Measurements from ENCODE around the gene NT5C3B.

NT5C3B gene

GRCh38 chr17:41825175-41825845, 10.7 kb downstream of the NT5C3B start:
- Histone ChIP-seq H3K4me2 (ENCODE audit: low read length) (no peak overlapping the region), H3K9ac (ENCODE audit: low read length) (no peak overlapping the region), H2AFZ (ENCODE audit: low read length) (no peak overlapping the region), H3K4me1 (ENCODE audit: insufficient read depth, low read length, severe bottlenecking) (no peaks in the 10 kb centered on the region), H3K36me3 (ENCODE audit: insufficient read depth, low read length) (peaks cover 35% of the 10 kb centered on the region), H3K27ac (ENCODE audit: low read depth, low read length, poor library complexity, severe bottlenecking) (no peak overlapping the region), H3F3A (ENCODE audit: insufficient read depth, low read length) (no peaks in the 10 kb centered on the region), H3K79me2 (ENCODE audit: insufficient read depth, low read length) (no peaks in the 10 kb centered on the region), H4K20me1 (ENCODE audit: insufficient read depth, low read length) (no peaks in the 10 kb centered on the region), H3K9me3 (ENCODE audit: low read length) (no peaks in the 10 kb centered on the region), H3K27me3 (ENCODE audit: insufficient read depth, low read length) (no peaks in the 10 kb centered on the region), H3K4me3 (ENCODE audit: low read depth, low read length, poor library complexity, severe bottlenecking) (no peak overlapping the region), H3K9me2 (ENCODE audit: low read depth, low read length) (no peaks in the 10 kb centered on the region)
- TF ChIP-seq EZH2 (IDR thresholded peaks at IDR 0.05; ENCODE audit: borderline replicate concordance, low read length): no peak
- no peak for TF ChIP-seq CTCF (IDR thresholded peaks at IDR 0.05; ENCODE audit: low read length)

- Histone ChIP-seq H3K9ac (ENCODE audit: low read length) (no peak overlapping the region), H3K27me3 (ENCODE audit: insufficient read depth, low read length) (0 out of 2 replicates have a peak, but pooled peaks cover 4% of the 10 kb centered on the region), H3F3A (ENCODE audit: insufficient read depth, low read length) (no peaks in the 10 kb centered on the region), H3K9me3 (ENCODE audit: low read length) (no peaks in the 10 kb centered on the region), H3K4me3 (ENCODE audit: low read depth, low read length, poor library complexity, severe bottlenecking) (no peak overlapping the region), H3K79me2 (ENCODE audit: insufficient read depth, low read length) (no peaks in the 10 kb centered on the region), H3K4me2 (ENCODE audit: low read length) (no peak overlapping the region), H3K4me1 (ENCODE audit: insufficient read depth, low read length, severe bottlenecking) (peaks cover 2% of the 10 kb centered on the region), H3K36me3 (ENCODE audit: insufficient read depth, low read length) (peaks cover 23% of the 10 kb centered on the region), H3K9me2 (ENCODE audit: low read depth, low read length) (no peaks in the 10 kb centered on the region), H4K20me1 (ENCODE audit: insufficient read depth, low read length) (no peaks in the 10 kb centered on the region), H2AFZ (ENCODE audit: low read length) (no peak overlapping the region), H3K27ac (ENCODE audit: low read depth, low read length, poor library complexity, severe bottlenecking) (no peak overlapping the region)
- TF ChIP-seq CTCF (IDR thresholded peaks at IDR 0.05; ENCODE audit: low read length) (no peak), EZH2 (IDR thresholded peaks at IDR 0.05; ENCODE audit: borderline replicate concordance, low read length) (no peak)
These were observed 11.9 kb downstream of the NT5C3B start for GRCh38 chr17:41824086-41824485.

GRCh38 chr17:41823580-41823979, 12.5 kb downstream of the NT5C3B start:
- H3K9me2 ChIP-seq (ENCODE audit: low read depth, low read length): no peaks in the 10 kb centered on the region
- TF ChIP-seq CTCF (IDR thresholded peaks at IDR 0.05; ENCODE audit: low read length) (no peak), EZH2 (IDR thresholded peaks at IDR 0.05; ENCODE audit: borderline replicate concordance, low read length) (no peak)

More at GRCh38 chr17:41823580-41823979, 12.5 kb downstream of the NT5C3B start:
- H3K4me1 ChIP-seq (ENCODE audit: insufficient read depth, low read length, severe bottlenecking): peaks cover 5% of the 10 kb centered on the region
- H3K9me3 ChIP-seq (ENCODE audit: low read length): no peaks in the 10 kb centered on the region
- no peak overlapping the region for H3K27ac ChIP-seq (ENCODE audit: low read depth, low read length, poor library complexity, severe bottlenecking)
- H3K4me3 ChIP-seq (ENCODE audit: low read depth, low read length, poor library complexity, severe bottlenecking): no peak overlapping the region
- no peaks in the 10 kb centered on the region for H4K20me1 ChIP-seq (ENCODE audit: insufficient read depth, low read length)
- no peak overlapping the region for H2AFZ ChIP-seq (ENCODE audit: low read length)
- no peak overlapping the region for H3K9ac ChIP-seq (ENCODE audit: low read length)
- H3K27me3 ChIP-seq (ENCODE audit: insufficient read depth, low read length): 0 out of 2 replicates have a peak, but pooled peaks cover 6% of the 10 kb centered on the region
- no peak overlapping the region for H3K4me2 ChIP-seq (ENCODE audit: low read length)
- H3K79me2 ChIP-seq (ENCODE audit: insufficient read depth, low read length): no peaks in the 10 kb centered on the region
- H3K36me3 ChIP-seq (ENCODE audit: insufficient read depth, low read length): peaks cover 20% of the 10 kb centered on the region
- no peaks in the 10 kb centered on the region for H3F3A ChIP-seq (ENCODE audit: insufficient read depth, low read length)

Data from OCI-LY1 (cell line).